ENCODE measurements around the gene PROKR1.
"Not testable (repeated sequence)": the region's sequence is repeated elsewhere in the genome, so short reads cannot be mapped to it uniquely, and the experiment has no call there.

PROKR1 gene

DNA sequence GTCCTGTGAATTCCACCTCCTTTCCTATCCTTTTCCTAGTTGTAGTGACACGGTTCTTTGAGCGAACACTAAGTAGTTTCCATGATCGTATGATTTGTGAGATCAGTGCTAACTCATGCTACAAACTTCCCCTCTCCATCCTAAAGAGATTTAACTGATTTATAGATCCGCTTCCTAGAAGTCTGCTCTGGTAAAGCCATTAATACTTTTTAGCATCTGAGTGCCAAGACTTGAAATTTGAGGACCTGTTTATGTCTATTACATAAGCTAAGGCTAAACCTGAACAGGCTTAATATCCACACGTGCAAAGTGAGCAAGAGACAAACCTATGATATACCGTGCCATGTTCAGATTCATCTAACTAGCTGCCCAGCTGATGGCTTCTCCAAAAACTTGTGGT lies 14.9 kb downstream of the PROKR1 start:
- no peak for DNase-seq (ENCODE audit: low read depth)

DNA sequence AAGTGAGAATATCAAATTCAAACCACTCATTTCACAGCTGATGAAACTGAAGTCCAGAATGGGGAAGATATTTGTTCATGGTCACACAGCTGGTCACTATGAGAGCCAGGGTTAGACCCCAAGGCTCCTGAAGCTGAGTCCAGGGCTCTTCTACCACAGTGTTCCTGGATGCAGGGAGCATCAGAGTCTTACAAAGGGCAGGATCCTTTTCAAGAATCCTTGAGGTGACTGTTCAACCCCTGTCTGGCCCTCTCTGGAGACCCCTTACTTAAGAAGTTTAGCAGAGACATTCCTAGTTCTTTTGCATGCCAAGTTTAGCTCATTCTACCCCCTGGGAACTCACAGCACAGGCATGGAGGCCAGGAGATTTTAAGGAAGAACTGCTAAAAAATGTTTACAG lies 15.7 kb downstream of the PROKR1 start:
- DNase-seq (ENCODE audit: low read depth) = no peak

DNA sequence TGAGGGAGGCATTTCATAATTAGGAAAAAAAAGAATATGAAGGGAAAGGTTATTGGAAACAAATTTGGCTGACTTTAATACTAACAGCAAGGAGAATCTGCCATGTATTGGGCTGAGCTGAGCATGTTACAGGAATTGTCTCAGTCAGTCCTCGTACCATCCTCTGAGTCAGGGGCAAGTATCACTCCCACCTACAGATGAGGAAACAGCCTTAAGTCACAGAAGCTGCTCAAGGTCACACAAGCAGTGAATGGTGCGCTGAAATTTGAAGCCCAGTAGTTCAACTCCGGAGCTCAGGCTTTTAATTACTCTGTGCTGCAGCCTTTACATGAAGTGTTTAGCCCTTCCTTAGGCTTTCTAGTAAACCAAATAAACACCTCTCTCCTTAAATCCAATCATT lies 17.3 kb downstream of the PROKR1 start:
- DNase-seq (ENCODE audit: low read depth) = no peak

DNA sequence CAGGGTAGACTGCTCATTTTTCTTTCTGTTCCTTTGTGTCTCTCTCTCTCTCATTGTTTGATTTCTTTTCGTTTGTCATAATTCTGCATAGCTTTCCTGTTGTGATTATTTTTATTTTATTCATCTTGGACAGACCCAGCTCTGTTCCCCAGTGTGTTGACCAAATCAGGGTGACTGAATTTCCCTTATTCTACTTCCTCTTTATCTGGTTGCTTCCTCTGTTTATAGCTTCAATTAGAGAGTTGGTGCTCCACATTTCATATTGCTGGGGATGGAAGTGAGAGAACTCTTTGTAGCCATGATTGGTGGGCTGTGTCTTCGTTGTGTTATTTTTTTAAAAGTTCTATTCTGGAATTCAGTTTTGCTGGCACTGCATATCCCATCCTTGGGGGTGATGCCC lies 19.1 kb downstream of the PROKR1 start:
- DNase-seq (ENCODE audit: low read depth) = no peak

DNA sequence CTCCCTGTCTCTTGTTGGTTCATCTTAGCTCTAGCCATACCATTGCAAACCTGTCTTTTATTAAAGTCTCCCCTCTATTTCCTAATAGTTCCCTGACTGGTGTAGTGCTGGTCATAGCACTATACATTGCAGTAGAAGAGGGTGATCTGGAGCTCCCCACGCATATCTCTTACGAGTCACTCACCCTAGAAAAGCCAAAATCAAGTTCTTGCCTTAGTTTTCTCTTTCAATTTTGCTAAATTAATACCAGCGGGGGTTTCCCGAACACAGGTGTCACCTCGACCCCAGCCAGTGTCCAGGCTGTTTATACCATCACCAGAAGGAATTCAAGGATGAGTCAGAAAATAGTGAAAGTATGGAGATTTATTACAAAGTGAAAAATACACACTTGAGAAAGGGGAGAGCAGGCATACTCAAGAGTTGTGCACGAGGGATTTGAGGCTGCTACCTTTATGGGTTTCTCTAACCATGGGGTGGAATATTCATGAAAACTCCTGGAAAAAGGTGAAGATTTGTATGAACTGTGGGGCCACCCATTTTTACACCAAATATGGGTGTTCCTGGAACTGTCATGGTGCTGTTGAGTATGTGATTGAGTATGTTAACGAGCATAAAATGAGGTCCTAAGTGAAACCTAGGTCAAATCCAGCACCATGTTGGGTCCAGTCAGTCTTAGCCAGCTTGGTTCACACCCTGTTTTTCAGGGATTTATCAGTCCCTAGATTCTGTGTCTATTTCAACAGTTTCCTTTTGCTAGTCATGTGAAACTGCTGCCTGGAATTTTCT lies 20.2 kb downstream of the PROKR1 start:
- DNase-seq (ENCODE audit: low read depth) = no peak

DNA sequence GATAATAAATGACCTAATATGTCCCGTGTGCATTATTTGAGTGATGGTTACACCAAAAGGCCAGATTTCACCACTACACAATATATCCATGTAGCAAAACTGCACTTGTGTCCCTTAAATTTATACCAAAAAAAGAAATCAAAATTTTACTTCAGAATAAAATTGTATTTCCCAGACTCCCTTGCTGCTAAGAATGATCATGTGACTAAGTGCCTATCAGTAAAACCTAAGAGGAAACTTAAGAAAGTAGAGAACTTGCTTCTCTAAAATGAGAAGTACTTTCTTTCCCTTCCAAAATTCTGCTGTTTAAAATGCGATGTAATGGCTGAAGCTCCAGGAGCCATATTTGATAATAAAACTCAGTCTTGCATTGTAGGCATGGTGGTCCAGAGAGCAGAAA lies 24.0 kb downstream of the PROKR1 start:
- DNase-seq (ENCODE audit: low read depth) = no peak

DNA sequence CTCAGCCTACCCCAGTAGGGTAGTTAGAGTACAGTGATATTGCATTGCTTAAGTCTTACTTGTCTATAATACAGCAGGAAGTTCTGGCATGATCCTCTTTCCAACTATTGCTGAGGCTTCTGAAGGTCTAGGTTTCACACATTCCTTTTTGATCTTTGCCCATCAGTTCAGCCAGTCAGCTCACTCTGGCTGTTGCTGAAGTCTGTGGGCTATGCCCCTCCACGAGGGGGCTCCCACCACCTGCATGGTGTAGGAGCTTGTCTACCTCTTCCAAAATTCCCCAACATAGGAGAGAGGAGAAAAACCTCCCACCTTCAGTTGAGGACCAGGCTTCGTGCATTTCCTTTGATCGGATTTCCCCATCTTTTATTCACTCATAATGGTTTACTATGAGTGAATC lies 26.3 kb downstream of the PROKR1 start:
- no peak for DNase-seq (ENCODE audit: low read depth)

DNA sequence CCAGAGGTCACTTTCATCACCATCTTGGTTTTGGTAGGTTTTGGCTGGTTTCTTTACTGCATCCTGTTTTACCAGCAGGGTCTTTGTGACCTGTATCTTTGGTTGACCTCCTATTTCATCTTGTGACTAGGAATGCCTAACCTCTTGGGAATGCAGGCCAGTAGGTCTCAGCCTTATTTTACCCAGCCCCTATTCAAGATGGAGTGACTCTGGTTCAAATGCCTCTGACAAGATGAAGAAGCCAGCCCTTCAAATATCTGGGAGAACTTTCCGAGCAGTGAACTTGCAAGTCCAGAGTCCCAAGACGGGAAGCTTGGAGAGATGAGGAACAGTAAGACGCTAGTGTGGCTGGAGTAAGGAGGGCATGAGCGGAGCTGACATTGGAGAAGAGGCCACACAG lies 28.6 kb downstream of the PROKR1 start:
- DNase-seq (ENCODE audit: low read depth) = no peak

DNA sequence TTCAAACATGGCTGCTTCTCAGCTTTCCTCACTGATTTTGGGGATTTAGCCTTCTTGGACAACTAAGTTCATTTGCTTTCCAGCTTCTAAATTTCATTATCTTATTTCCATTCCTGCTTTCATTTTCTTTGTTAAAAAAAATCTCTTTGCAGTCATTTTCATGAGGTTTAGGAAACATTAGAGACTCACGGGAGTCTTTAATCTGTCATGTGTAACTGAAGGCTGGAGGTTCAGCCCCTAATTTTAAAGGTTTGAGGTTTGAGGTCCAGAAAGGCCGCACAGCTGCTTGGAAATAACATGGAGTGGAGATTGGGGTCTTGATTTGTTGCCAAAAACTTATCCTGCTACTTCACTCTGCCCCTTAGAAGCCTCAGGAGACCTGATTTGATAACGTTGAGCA lies 30.3 kb downstream of the PROKR1 start:
- no peak for DNase-seq (ENCODE audit: low read depth)

DNA sequence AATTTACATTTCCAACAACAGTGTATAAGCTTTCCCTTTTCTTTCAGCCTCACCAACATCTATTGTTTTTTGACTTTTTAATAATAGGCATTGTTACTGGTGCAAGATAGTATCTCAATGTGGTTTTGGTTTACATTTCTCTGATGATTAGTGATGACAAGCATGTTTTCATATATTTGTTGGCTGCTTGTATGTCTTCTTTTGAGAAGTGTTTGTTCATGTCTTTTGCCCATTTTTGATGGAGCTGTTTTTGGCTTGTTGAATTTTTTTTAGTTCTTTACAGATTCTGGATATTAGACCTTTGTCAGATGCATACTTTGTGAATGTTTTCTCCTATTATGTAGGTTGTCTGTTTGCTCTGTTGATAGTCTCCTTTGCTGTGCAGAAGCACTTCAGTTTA lies 32.1 kb downstream of the PROKR1 start:
- DNase-seq (ENCODE audit: low read depth) = no peak

DNA sequence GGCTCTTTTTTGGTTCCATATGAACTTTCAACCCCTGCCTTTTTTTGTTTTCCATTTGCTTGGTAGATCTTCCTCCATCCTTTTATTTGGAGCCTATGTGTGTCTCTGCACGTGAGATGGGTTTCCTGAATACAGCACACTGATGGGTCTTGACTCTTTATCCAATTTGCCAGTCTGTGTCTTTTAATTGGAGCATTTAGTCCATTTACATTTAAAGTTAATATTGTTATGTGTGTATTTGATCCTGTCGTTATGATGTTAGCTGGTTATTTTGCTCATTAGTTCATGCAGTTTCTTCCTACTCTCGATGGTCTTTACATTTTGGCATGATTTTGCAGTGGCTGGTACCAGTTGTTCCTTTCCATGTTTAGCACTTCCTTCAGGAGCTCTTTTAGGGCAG lies 34.5 kb downstream of the PROKR1 start:
- DNase-seq (ENCODE audit: low read depth) = not testable (repeated sequence)

DNA sequence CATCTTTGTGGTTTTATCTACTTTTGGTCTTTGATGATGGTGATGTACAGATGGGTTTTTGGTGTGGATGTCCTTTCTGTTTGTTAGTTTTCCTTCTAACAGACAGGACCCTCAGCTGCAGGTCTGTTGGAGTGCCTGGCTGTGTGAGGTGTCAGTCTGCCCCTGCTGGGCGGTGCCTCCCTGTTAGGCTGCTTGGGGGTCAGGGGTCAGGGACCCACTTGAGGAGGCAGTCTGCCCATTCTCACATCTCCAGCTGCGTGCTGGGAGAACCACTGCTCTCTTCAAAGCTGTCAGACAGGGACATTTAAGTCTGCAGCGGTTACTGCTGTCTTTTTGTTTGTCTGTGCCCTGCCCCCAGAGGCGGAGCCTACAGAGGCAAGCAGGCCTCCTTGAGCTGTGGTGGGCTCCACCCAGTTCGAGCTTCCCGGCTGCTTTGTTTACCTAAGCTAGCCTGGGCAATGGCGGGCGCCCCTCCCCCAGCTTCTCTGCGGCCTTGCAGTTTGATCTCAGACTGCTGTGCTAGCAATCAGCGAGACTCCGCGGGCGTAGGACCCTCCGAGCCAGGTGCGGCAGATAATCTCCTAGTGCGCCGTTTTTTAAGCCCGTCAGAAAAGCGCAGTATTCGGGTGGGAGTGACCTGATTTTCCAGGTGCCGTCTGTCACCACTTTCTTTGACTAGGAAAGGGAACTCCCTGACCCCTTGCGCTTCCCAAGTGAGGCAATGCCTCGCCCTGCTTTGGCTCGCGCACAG lies 36.0 kb downstream of the PROKR1 start:
- not testable (repeated sequence) for DNase-seq (ENCODE audit: low read depth)

DNA sequence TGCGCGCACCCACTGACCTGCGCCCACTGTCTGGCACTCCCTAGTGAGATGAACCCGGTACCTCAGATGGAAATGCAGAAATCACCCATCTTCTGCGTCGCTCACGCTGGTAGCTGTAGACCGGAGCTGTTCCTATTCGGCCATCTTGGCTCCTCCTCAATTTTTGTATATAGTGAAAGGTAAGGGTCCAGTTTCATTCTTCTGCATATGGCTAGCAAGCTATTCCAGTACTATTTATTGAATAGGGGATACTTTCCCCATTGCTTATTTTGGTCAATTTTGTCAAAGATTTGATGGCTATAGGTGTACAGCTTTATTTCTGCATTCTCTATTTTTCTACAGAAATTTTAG lies 36.5 kb downstream of the PROKR1 start:
- DNase-seq (ENCODE audit: low read depth) = not testable (repeated sequence)

DNA sequence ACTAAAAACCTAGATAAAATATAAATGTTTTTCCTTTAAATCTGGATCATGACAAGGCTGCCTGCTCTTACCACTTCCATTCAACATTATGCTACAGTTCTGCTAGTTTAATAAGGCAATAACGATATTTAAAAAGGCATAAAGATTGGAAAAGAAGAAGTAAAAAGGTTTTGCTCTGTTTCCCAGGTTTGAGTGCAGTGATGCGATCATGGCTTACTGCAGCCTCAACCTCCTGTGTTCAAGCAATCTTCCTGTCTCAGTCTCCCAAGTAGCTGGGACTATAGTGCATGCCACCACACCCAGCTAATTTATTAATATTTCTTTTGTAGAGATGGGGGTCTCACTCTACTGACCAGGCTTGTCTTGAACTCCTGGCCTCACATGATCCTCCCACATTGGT lies 40.8 kb downstream of the PROKR1 start:
- DNase-seq (ENCODE audit: low read depth) = no peak

DNA sequence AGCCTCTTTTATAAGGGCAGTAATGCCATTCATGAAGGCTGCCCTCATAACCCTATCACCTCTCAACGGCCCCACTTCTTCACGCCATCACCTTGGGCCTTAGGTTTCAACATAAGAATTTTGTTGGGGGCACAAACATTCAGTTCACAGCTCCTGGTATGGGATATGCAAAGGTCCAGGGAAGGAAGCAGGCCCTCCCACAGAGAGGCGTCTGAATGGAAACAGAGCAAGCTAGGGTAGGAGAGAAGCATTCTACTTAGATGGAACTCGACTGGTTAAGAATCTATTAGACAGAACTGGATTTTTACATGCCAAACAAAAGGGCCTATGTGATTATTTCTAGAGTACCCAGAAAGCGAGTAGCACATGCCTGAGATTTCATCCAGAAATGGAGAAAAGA lies 42.8 kb downstream of the PROKR1 start:
- DNase-seq (ENCODE audit: low read depth) = no peak

DNA sequence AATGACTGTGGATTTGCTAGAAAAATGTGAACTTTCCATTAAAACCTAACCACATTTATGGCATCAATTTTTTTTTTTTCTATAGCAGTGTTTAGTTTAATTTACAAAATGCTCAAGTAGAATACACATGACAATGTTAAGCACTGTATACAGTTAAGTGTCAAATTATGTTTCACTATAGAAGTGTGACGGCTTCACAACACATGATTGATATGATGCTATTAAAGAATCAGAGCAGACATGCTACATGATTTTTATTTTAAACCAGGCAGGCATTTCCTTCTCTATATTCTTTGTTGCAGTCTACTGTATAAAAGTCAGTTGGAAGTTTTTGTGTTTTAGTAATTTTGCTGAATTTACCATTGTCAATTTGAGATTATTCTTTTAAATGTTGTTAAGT lies 43.6 kb downstream of the PROKR1 start:
- DNase-seq (ENCODE audit: low read depth) = no peak

DNA sequence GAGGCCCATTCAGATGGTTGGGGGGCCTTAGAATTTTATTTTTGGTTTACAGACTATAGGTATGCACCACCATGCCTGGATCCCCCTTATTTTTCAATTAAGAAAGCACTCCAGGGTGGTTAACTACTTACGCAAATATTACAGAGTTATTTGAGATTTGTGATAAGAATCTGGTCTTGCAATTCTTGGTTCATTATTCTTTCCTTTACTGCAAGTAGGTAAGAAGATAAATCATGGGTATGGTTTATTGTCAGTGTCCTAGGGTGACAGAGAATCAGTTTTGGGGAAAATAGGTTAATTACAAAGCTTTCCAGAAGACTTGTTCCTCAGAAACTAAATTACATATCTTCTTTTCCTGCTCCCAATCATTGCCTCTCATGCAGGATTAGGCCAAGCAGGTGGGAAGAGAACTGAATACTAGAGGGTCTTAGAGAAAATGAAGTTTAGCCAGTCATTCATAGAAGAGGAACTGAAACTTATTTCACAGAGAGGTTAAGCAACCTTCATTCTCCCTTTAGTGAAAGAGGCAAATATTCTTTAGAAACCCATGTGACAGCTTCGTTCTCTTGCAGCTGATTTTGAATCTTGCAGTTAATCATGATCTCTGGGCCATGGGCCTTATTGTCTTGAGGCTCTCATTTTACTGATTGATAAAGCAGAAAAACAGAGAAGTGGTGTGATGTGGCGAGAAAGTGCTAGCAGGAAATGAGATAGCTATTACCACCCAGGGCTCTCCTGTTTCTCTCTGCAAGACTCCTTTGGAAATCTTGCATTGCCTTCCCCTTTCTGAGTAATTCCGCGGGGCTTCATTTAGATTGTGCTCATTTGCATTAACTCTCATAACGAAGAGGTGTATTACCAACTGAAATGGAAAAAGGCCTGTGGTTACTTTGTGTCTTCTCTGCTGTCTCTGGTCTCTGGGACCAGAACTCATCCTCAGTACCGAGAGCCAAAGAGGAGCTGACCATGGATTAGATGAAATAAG lies 46.5 kb downstream of the PROKR1 start:
- DNase-seq (ENCODE audit: low read depth) = no peak

DNA sequence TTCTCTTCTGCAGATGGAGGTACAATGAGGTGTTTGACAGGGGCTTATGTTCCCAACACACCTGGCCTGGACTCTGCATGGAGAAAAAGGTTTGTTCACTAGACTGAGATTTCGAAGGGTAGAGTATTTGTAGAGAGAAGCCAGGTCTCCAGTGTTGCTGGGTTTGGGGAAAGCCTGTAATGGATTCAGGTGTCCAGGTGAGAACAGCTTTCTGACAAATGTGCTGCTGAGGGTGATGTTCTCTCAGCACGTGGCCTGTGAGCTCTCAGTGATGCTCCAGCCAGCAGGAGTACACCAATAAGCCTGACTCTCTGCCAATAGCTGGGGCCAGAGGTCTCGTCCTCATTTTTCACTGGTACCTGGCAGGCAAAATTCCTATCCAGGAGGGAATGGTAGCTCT lies 47.5 kb downstream of the PROKR1 start:
- no peak for DNase-seq (ENCODE audit: low read depth)

DNA sequence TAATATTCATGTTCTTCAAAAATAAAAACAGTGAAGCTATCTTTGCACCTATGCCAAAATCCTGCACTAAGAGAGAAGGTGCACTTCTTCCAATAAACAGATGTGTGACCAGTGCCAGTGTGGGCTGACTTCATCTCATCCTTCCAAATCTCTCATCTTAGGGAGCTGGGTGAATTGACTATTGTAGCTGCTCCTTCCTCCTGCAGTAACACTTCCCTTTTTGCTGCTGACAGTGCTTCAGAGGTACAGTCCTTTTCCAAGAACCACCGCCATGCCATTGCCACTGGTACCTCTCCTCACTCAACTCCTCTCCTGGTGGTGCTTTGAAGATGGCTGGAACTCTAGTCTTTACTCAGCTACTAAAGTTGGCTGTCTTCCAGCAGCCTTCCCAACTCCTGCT lies 49.1 kb downstream of the PROKR1 start:
- DNase-seq (ENCODE audit: low read depth) = no peak

DNA sequence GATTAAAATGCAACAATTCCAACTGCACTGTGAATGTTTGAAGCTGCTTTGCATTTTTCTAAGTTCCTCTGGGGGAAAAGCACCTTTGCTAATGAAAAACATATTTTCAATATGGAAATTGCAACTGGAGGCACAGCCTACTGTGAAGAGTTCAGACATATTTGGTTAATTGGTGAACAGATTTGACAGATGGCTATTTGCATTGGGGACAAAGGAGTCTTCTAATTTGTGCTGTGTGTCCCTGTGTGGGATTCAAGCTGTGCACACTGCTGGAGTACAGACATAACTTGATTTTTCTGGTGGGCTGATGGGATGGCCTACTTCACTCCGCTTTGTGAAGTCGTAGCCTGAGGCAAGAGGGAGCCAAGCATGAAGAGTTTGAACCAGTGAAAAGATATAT lies 50.6 kb downstream of the PROKR1 start:
- DNase-seq (ENCODE audit: low read depth) = no peak

DNA sequence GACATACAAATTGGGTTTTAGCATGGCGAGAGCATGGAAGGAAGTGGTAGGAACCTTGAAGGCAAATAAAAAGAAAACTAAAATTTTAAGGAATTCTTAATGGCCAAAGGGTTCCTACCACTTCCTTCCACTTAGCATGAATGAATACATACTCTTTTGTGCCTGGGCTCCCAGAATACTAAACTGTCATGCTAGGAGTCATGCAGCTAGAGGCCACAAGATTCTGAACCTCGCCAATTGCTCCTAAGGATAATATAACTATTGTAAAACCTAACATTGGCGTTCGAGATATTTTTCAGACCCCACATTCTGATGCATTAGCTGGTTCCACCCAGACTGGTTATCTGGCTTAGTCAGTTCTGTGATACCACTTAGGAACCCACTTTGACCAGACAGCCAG lies 52.6 kb downstream of the PROKR1 start:
- no peak for DNase-seq (ENCODE audit: low read depth)

DNA sequence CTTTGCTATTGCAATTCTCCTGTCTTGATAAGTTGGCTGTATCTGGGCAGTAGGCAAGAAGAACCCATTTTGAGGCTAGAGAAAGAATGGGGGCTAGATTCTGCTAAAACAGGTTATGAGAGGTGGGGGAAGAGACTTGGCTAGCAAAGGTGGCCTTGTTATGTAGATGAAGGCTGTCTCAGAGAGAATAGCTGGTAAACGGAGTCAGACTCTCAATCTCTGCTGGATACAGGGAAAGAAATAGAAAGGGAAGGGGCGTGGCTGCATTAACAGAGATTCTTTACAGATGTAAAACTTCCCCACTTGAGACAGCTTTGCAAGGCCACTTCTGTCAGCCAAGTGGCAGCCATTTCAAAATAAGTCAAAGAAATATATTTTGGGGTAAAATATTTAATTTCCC lies 53.2 kb downstream of the PROKR1 start:
- DNase-seq (ENCODE audit: low read depth) = no peak

Measured in stimulated activated CD8-positive, alpha-beta memory T cell treated with anti-CD3 and anti-CD28 coated beads, Interleukin-12 subunit alpha, Interleukin-12 subunit beta, amount 100 ng/mL, for 1 hour (primary cell).